NCI-H526 (cell line): ENCODE measurements around the gene ALB.

Source experiments
- DNase-seq, 2 experiments: peaks; one replicate each; lab custom pipeline; 2025; lab: John Stamatoyannopoulos, UW

Gene ALB

GRCh38 chr4:73409012-73409862 lies 5.2 kb downstream of the ALB start:
- DNase-seq: no peak

GRCh38 chr4:73409978-73410548 lies 6.0 kb downstream of the ALB start:
- no peak for DNase-seq

- DNase-seq: no peak
Observed at GRCh38 chr4:73410916-73411730, 7.0 kb downstream of the ALB start.

DNA sequence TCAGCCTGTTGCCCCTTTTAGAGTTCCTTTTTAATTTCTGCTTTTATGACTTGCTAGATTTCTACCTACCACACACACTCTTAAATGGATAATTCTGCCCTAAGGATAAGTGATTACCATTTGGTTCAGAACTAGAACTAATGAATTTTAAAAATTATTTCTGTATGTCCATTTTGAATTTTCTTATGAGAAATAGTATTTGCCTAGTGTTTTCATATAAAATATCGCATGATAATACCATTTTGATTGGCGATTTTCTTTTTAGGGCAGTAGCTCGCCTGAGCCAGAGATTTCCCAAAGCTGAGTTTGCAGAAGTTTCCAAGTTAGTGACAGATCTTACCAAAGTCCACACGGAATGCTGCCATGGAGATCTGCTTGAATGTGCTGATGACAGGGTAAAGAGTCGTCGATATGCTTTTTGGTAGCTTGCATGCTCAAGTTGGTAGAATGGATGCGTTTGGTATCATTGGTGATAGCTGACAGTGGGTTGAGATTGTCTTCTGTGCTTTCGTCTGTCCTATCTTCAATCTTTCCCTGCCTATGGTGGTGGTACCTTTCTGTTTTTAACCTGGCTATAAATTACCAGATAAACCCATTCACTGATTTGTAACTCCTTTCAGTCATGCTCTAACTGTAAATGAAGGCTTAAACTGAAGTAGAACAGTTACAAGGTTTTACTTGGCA lies 7.8 kb downstream of the ALB start:
- DNase-seq: no peak

DNA sequence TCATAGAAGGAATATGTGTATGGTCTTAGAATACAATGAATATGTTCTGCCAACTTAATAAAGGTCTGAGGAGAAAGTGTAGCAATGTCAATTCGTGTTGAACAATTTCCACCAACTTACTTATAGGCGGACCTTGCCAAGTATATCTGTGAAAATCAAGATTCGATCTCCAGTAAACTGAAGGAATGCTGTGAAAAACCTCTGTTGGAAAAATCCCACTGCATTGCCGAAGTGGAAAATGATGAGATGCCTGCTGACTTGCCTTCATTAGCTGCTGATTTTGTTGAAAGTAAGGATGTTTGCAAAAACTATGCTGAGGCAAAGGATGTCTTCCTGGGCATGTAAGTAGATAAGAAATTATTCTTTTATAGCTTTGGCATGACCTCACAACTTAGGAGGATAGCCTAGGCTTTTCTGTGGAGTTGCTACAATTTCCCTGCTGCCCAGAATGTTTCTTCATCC lies 9.2 kb downstream of the ALB start:
- no peak for DNase-seq

- no peak for DNase-seq
Observed at GRCh38 chr4:73414936-73415271, 10.8 kb downstream of the ALB start.

- DNase-seq: no peak
Observed at GRCh38 chr4:73415807-73416238, 11.7 kb downstream of the ALB start.

DNA sequence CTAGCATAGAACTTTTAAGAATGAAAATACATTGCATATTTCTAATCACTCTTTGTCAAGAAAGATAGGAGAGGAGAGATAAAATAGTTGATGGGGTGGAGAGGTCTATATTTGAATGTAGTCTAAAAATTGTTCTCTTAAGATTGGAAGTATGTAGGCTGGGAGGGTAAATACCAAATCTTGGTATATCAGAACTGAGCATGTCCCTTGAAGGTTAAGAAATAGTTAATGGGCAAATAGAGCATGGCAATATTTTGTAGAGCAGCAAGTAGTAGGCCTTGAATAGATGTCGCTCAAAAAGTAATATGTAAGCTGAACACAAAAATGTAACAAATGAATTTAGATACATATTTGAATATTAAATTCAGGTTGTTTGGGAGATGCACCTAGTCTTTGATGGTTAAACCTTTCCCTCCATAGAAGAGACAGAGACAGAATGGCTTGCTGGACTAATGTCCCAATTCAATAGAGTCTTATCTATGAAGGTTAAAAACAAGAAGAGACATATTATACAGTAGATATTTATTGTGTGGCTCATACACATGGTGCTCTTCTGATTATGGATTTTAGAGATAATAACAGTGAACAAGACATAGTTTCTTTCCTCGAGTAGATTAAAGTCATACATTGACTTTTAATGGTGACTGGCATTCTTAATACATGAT lies 12.5 kb downstream of the ALB start:
- no peak for DNase-seq

GRCh38 chr4:73417342-73417741 lies 13.3 kb downstream of the ALB start:
- no peak for DNase-seq

GRCh38 chr4:73417973-73418372 lies 13.9 kb downstream of the ALB start:
- no peak for DNase-seq

- DNase-seq: no peak
Observed at GRCh38 chr4:73418677-73419076, 14.6 kb downstream of the ALB start.

DNA sequence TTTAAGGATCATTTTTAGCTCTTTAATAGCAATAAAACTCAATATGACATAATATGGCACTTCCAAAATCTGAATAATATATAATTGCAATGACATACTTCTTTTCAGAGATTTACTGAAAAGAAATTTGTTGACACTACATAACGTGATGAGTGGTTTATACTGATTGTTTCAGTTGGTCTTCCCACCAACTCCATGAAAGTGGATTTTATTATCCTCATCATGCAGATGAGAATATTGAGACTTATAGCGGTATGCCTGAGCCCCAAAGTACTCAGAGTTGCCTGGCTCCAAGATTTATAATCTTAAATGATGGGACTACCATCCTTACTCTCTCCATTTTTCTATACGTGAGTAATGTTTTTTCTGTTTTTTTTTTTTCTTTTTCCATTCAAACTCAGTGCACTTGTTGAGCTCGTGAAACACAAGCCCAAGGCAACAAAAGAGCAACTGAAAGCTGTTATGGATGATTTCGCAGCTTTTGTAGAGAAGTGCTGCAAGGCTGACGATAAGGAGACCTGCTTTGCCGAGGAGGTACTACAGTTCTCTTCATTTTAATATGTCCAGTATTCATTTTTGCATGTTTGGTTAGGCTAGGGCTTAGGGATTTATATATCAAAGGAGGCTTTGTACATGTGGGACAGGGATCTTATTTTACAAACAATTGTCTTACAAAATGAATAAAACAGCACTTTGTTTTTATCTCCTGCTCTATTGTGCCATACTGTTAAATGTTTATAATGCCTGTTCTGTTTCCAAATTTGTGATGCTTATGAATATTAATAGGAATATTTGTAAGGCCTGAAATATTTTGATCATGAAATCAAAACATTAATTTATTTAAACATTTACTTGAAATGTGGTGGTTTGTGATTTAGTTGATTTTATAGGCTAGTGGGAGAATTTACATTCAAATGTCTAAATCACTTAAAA lies 15.3 kb downstream of the ALB start:
- peak; percentile 50 to 71 for DNase-seq

GRCh38 chr4:73420615-73421014 lies 16.5 kb downstream of the ALB start:
- DNase-seq: no peak

GRCh38 chr4:73421708-73422457 lies 17.8 kb downstream of the ALB start:
- DNase-seq: no peak

- DNase-seq: no peak
Observed at GRCh38 chr4:73422458-73422752, 18.3 kb downstream of the ALB start.

DNA sequence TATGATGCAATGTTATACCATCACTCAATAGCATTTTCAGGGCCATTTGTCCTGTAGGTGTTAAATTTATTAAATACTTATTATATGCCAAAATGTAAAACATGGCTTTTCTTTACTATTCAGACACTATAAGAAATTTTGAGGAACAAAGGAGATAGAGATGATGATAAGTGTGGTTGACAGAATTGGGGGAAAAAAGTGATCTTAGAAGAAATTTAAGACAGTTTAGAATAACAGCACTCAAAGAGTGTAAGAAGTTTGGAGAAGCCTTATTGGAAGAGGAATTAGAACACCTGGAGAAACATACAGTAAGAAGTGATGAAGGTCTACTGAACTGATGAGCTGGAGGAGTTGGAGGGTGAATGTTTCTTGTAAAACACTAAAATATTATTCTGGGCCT lies 19.1 kb downstream of the ALB start:
- no peak for DNase-seq

- DNase-seq: no peak
Observed at GRCh38 chr4:73426666-73427065, 22.6 kb downstream of the ALB start.

DNA sequence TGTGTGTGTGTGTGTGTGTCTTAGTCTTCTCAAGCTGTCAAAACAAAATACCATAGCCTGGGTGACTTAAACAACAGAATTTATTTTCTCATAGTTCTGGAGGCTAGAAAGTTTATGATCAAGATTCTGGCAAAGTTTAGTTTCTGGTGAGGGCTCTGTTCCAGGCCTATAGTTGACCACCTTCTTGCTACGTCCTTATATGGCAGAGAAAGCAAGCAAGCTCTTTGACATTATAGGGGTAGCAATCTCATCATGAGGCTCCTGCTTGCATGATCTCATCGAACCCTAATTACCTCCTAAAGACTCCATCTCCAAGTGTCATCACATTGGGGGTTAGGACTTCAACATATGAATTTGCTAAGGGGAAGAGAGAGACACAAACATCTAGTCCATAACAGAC lies 25.0 kb downstream of the ALB start:
- DNase-seq: no peak

DNA sequence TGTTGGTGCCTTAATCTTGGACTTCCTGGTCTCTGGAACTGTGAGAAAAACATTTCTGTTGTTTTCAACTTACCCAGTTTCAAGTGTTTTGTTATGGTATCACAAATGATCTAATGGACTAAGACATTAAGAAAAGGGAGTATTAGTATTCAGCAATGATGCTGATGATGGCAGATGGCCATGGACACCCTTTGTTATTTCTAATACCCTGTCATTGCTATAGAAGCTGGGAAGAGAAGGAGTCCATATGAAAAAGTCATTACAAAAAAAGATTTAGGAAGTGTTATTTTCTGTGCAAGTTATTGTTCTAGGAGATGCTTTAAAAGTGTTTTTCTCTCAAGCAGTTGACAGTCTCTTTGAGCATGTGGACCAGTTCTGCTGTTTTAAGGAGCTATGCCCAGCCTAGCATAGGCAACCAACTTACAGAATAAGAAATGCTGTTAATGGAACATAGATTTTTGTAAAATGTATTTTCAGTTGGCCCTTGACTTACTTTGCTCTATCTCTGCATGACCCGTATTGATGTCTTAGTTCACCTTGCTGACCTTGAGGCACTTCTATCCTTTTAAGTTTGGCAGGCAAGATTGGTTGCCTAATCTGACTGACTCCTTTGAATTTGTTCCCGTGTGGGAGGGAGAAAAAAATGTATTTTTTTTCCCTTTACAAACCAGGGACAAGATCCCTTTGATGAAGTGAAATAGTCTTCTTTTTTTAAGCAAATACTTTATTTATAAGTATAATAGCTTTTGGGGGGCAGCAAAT lies 25.9 kb downstream of the ALB start:
- DNase-seq: no peak
